AG09309 (cell line): ENCODE results near the gene CSTPP1.
"Not testable (repeated sequence)": the region's sequence is repeated elsewhere in the genome, so short reads cannot be mapped to it uniquely, and the experiment has no call there.

Experiments used
- DNase-seq: peaks from one replicate; pipeline ENCODE4 v3.0.0-alpha.2; 2010; ENCODE audit warnings: low read depth
- H3K4me3 ChIP-seq: 2 replicates; pipeline ENCODE4 v1.5.1; 2011; ENCODE audit warnings: mild to moderate bottlenecking, low read depth, low read length, moderate library complexity; ENCODE audit not compliant: control insufficient read depth
- TF ChIP-seq, protein P1 (sequence below): IDR thresholded peaks from 2 replicates; pipeline ENCODE4 v1.5.1; 2011; ENCODE audit warnings: mild to moderate bottlenecking, low read depth, low read length, inconsistent platforms; ENCODE audit not compliant: insufficient read depth, control insufficient read depth; ENCODE audit errors: missing control alignments

CSTPP1 gene

DNA sequence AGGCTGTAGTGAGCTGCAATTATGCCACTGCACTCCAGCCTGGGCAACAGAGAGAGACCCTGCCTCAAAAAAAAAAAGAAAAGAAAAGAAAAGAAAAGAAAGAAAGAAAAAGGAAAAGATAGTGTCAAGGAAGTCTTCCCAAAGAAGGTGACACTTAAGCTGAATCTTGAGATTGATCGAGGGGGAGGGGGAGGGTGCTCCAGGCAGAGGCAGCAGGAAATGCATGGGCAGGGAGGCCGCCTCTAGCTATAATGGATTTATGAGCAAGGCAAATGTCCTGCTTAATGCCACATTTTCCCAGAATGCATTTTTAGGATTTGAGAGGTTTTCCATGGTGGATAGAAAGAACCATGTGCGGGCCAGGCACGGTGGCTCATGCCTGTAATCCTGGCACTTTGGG lies 264.5 kb downstream of the CSTPP1 start:
- H3K4me3 ChIP-seq, result no peak overlapping the region
- DNase-seq, result no peak
- TF ChIP-seq, protein P1, sequence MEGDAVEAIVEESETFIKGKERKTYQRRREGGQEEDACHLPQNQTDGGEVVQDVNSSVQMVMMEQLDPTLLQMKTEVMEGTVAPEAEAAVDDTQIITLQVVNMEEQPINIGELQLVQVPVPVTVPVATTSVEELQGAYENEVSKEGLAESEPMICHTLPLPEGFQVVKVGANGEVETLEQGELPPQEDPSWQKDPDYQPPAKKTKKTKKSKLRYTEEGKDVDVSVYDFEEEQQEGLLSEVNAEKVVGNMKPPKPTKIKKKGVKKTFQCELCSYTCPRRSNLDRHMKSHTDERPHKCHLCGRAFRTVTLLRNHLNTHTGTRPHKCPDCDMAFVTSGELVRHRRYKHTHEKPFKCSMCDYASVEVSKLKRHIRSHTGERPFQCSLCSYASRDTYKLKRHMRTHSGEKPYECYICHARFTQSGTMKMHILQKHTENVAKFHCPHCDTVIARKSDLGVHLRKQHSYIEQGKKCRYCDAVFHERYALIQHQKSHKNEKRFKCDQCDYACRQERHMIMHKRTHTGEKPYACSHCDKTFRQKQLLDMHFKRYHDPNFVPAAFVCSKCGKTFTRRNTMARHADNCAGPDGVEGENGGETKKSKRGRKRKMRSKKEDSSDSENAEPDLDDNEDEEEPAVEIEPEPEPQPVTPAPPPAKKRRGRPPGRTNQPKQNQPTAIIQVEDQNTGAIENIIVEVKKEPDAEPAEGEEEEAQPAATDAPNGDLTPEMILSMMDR, result no peak

DNA sequence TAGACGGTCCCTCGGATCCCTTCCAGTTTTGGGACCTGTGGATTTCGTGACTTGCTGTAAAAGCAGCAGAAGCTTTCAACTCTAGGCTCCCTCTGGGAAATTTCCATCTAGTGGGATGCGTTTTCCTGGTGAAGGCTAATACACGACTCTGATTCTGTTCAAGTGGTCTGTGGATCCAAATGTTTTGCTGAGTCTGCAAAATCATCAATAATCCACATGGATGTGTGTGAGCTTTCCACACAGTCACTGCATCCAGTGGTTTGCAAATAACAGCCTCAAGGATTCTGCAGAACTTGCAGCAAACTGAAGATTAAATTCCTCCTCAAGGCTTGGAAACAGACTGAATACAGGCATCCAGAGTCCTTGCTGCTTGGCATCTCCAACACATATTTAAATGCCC lies 266.0 kb downstream of the CSTPP1 start:
- no peak overlapping the region for H3K4me3 ChIP-seq
- TF ChIP-seq, protein P1, result no peak
- DNase-seq, result no peak

DNA sequence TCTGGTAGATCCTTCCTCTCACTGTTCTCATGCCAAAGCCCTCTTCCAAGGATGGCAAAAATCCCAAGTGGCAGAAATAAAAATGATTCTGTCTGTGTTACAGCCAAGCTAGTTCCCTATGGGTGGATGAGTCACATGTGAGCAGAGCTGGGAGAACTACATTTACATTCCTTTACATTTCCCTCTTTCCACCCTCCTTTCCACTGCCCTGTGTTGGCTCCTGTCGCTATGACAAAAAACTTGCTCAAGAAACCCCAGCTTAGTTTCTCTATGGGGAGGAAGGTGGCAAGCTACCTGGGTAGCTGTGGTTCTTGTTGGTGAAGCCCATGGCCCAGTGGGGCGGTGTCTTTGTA lies 268.1 kb downstream of the CSTPP1 start:
- TF ChIP-seq, protein P1, result no peak
- DNase-seq, result no peak
- H3K4me3 ChIP-seq, result no peak overlapping the region

DNA sequence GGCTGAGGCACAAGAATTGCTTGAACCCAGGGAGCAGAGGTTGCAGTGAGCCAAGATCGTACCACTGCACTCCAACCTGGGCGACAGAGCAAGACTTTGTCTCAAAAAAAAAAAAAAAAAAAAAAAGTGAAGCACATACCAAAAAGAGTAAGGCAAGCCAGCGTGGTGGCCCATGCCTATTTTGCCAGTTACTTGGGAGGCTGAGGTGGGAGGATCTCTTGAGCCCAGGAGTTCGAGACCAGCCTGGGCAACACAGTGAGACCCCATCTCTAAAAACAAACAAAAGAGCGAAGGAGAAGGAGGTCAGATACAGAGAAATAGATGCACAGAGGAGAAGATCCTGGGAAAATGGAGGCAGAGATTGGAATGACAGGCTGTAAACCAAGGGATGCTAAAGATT lies 270.0 kb downstream of the CSTPP1 start:
- H3K4me3 ChIP-seq, DNase-seq: not testable (repeated sequence)

DNA sequence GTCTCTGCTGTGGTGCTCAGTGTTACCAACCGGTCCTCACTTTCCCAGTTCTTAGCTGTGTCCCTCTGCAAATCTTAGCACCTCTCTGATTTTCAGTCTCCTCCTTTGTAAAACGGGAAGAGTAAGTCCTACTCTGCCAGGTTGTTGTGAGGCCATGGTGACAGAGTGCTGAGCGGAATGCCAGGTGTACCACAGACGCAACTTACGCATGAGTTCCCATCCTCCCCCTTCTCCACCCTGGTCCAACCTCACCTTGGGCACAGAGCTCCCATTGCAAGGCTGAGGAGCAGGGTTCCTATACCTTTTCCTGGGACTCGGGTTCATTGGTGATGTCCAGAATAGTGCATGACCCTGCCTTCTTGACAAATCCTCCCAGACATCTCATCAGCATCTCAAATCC lies 270.9 kb downstream of the CSTPP1 start:
- no peak for DNase-seq
- TF ChIP-seq, protein P1, result no peak

DNA sequence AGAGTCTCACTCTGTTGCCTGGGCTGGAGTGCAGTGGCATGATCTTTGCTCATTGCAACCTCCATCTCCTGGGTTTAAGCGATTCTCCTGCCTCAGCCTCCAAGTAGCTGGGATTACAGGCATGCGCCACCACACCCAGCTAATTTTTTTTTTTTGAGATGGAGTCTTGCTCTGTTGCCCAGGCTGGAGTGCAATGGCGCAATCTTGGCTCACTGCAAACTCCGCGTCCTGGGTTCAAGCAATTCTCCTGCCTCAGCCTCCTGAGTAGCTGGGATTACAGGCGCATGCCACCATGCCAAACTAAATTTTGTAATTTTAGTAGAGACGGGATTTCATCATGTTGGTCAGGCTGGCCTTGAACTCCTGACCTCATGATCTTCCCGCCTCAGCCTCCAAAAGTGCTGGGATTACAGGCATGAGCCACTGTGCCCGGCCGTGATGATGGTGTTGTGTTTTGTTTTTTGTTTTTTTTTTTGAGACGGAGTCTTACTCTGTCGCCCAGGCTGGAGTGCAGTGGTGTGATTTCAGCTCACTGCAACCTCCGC lies 271.5 kb downstream of the CSTPP1 start:
- not testable (repeated sequence) for H3K4me3 ChIP-seq, DNase-seq

More for the DNA sequence above, 270.9 kb downstream of the CSTPP1 start:
- H3K4me3 ChIP-seq, result no peak overlapping the region

DNA sequence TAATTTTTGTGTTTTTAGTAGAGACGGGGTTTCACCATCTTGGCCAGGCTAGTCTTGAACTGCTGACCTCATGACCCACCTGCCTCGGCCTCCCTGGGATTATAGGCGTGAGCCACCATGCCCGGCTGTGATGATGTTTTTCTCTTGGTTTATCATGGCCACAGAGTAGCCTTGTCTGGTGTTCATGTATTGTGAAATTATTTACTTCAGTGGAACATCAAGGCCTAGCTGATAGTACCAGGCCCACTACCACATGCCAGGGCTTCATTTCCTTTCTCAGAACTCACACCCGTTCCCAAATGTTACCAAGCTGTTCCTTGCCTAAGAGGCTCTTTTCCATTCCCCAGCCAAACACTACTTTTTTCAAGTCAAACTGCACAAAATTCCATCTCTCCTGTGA lies 272.1 kb downstream of the CSTPP1 start:
- no peak for DNase-seq
- TF ChIP-seq, protein P1, result no peak
- no peak overlapping the region for H3K4me3 ChIP-seq
